Measurements from ENCODE around the gene CDC6.

GRCh38 chr17:40241252-40241834 is 46.3 kb upstream of the CDC6 start:
- no peak for TF ChIP-seq TAF1 (IDR thresholded peaks at IDR 0.05; ENCODE audit: borderline replicate concordance, low read depth, low read length)
- no peak for TF ChIP-seq POLR2AphosphoS5 (IDR thresholded peaks at IDR 0.05; ENCODE audit: low read depth, low read length)
- no peak for TF ChIP-seq POLR2A (IDR thresholded peaks at IDR 0.05; ENCODE audit: low read depth, low read length)
